22Rv1 (cell line): Measurements from ENCODE around the gene PRDM16.

Experiments
- ZFX ChIP-seq: fragments of 450-650 bp; IDR thresholded peaks from 2 replicates; pipeline ENCODE4 v1.6.1; 2017; ENCODE audit warnings: antibody characterized with exemption, borderline replicate concordance
- TF ChIP-seq, protein P1 (sequence below): fragments of 450-650 bp; IDR thresholded peaks from 2 replicates; pipeline ENCODE4 v1.5.1; 2017; ENCODE audit warnings: mild to moderate bottlenecking

DNA sequence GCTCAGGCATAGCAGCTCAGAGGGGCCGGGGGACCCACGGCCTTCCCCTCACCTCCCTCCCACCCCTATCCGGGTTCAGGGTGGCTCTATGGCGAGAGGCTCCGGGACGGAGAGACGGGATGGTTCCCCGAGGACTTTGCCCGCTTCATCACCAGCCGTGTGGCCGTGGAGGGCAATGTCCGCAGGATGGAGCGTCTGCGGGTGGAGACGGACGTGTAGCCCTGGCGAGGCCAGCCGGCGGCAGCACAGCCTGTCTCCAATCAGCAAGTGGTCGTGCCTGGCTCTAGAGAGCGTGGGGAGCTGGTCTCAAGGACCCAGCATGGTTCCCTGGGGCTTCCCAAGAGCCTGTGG lies 411.3 kb downstream of the PRDM16 start:
- no peak for TF ChIP-seq ZFX
- TF ChIP-seq, protein P1, sequence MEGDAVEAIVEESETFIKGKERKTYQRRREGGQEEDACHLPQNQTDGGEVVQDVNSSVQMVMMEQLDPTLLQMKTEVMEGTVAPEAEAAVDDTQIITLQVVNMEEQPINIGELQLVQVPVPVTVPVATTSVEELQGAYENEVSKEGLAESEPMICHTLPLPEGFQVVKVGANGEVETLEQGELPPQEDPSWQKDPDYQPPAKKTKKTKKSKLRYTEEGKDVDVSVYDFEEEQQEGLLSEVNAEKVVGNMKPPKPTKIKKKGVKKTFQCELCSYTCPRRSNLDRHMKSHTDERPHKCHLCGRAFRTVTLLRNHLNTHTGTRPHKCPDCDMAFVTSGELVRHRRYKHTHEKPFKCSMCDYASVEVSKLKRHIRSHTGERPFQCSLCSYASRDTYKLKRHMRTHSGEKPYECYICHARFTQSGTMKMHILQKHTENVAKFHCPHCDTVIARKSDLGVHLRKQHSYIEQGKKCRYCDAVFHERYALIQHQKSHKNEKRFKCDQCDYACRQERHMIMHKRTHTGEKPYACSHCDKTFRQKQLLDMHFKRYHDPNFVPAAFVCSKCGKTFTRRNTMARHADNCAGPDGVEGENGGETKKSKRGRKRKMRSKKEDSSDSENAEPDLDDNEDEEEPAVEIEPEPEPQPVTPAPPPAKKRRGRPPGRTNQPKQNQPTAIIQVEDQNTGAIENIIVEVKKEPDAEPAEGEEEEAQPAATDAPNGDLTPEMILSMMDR: no peak
